GM12878 (cell line): ENCODE data around the gene APBA1.

Experiments
- CREB1 ChIP-seq: IDR thresholded peaks from 2 replicates; pipeline ENCODE4 v1.6.1; 2012; ENCODE audit warnings: low read depth, mild to moderate bottlenecking, inconsistent platforms
- EP300 ChIP-seq, 2 experiments: fragments of 150-350 bp in 1 of 2; IDR thresholded peaks; 2 replicates each; pipeline ENCODE4 v1.6.1; 2011 to 2012; ENCODE audit warnings: low read depth in 2 of 2, low read length in 2 of 2, borderline replicate concordance in 1 of 2, improper control_type of control experiment in 1 of 2, inconsistent platforms in 1 of 2; ENCODE audit not compliant: control insufficient read depth in 1 of 2
- FOXM1 ChIP-seq: IDR thresholded peaks from 2 replicates; pipeline ENCODE4 v1.6.1; 2012; ENCODE audit warnings: low read depth, mild to moderate bottlenecking, inconsistent platforms, low read length, moderate library complexity
- PAX8 ChIP-seq: fragments of 450-650 bp; IDR thresholded peaks from 2 replicates; pipeline ENCODE4 v1.6.1; 2017; ENCODE audit warnings: mild to moderate bottlenecking, moderate library complexity
- POLR2A ChIP-seq: IDR thresholded peaks from 2 replicates; pipeline ENCODE4 v1.6.1; 2011; ENCODE audit warnings: low read depth, mild to moderate bottlenecking, low read length
- RBBP5 ChIP-seq: fragments of 200-600 bp; sonication (generic); conservative IDR thresholded peaks from 2 replicates; pipeline ENCODE4 v1.6.1; 2016
- RFX5 ChIP-seq: IDR thresholded peaks from 2 replicates; pipeline ENCODE4 v1.6.1; 2011; ENCODE audit warnings: low read depth, low read length, improper control_type of control experiment
- SIN3A ChIP-seq: IDR thresholded peaks from 2 replicates; pipeline ENCODE4 v1.6.1; 2012; ENCODE audit warnings: low read depth, low read length, improper control_type of control experiment
- WRNIP1 ChIP-seq: IDR thresholded peaks from 2 replicates; pipeline ENCODE4 v1.6.1; 2011; ENCODE audit warnings: low read depth, low read length, improper control_type of control experiment, borderline replicate concordance
- TF ChIP-seq, protein P1 (sequence below): IDR thresholded peaks from 2 replicates; pipeline ENCODE4 v1.6.1; 2011; ENCODE audit warnings: low read depth, low read length, improper control_type of control experiment, borderline replicate concordance
- TF ChIP-seq, protein P2 (sequence below), 3 experiments: IDR thresholded peaks in 2 of 3; conservative IDR thresholded peaks in 1 of 3; 2 replicates each; pipeline ENCODE4 v1.5.1; 2011; ENCODE audit warnings: low read depth in 3 of 3, low read length in 3 of 3, mild to moderate bottlenecking in 3 of 3, control low read depth in 2 of 3, moderate library complexity in 2 of 3, inconsistent platforms in 1 of 3, mixed read lengths in 1 of 3; ENCODE audit not compliant: control insufficient read depth in 2 of 3, insufficient read depth in 1 of 3; ENCODE audit errors: extremely low read depth in 1 of 3
- TF ChIP-seq, protein P3 (sequence below): fragments of 450-650 bp; IDR thresholded peaks from 2 replicates; pipeline ENCODE4 v1.6.1; 2016; ENCODE audit warnings: mild to moderate bottlenecking, moderate library complexity, borderline replicate concordance
- TF ChIP-seq, protein P4 (sequence below): IDR thresholded peaks from 2 replicates; pipeline ENCODE4 v1.6.1; 2011; ENCODE audit warnings: borderline replicate concordance, low read depth, mild to moderate bottlenecking, moderate library complexity, low read length; ENCODE audit not compliant: insufficient read depth, poor library complexity, severe bottlenecking

DNA sequence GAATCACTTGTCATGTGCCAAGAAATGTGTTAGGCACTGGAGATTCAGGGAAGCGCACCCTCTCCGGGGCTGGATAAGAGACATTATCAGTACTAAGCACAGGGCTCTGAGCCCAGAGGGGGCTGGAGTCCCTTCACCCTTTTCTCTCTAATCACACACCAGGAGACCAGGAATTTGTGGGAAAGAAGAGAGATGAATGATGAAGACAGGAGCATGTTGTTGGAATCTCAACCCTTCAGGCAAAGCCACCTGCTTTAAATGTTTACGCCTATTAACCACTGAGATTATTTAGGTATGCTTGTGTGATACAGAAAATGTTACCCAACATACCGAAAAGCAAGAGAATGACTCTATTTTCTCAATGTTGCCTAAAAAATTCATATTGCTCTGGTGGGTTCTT lies 227.4 kb downstream of the APBA1 start:
- TF ChIP-seq EP300 (IDR thresholded peaks at IDR 0.05; ENCODE audit: borderline replicate concordance in 1 of 2, control insufficient read depth in 1 of 2, low read depth in 2 of 2, low read length in 2 of 2) = no peak
- no peak for TF ChIP-seq WRNIP1
- TF ChIP-seq, protein P1, sequence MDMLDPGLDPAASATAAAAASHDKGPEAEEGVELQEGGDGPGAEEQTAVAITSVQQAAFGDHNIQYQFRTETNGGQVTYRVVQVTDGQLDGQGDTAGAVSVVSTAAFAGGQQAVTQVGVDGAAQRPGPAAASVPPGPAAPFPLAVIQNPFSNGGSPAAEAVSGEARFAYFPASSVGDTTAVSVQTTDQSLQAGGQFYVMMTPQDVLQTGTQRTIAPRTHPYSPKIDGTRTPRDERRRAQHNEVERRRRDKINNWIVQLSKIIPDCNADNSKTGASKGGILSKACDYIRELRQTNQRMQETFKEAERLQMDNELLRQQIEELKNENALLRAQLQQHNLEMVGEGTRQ = no peak
- TF ChIP-seq, protein P2, sequence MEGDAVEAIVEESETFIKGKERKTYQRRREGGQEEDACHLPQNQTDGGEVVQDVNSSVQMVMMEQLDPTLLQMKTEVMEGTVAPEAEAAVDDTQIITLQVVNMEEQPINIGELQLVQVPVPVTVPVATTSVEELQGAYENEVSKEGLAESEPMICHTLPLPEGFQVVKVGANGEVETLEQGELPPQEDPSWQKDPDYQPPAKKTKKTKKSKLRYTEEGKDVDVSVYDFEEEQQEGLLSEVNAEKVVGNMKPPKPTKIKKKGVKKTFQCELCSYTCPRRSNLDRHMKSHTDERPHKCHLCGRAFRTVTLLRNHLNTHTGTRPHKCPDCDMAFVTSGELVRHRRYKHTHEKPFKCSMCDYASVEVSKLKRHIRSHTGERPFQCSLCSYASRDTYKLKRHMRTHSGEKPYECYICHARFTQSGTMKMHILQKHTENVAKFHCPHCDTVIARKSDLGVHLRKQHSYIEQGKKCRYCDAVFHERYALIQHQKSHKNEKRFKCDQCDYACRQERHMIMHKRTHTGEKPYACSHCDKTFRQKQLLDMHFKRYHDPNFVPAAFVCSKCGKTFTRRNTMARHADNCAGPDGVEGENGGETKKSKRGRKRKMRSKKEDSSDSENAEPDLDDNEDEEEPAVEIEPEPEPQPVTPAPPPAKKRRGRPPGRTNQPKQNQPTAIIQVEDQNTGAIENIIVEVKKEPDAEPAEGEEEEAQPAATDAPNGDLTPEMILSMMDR (IDR thresholded peaks at IDR 0.05 in 2 of 3, conservative IDR thresholded peaks at IDR 0.05 in 1 of 3; ENCODE audit: control insufficient read depth in 2 of 3, extremely low read depth in 1 of 3, insufficient read depth in 1 of 3, low read depth in 3 of 3, low read length in 3 of 3) = no peak
- TF ChIP-seq RFX5 = no peak
- no peak for TF ChIP-seq RBBP5
- no peak for TF ChIP-seq POLR2A
- TF ChIP-seq PAX8 = no peak
- TF ChIP-seq, protein P3, sequence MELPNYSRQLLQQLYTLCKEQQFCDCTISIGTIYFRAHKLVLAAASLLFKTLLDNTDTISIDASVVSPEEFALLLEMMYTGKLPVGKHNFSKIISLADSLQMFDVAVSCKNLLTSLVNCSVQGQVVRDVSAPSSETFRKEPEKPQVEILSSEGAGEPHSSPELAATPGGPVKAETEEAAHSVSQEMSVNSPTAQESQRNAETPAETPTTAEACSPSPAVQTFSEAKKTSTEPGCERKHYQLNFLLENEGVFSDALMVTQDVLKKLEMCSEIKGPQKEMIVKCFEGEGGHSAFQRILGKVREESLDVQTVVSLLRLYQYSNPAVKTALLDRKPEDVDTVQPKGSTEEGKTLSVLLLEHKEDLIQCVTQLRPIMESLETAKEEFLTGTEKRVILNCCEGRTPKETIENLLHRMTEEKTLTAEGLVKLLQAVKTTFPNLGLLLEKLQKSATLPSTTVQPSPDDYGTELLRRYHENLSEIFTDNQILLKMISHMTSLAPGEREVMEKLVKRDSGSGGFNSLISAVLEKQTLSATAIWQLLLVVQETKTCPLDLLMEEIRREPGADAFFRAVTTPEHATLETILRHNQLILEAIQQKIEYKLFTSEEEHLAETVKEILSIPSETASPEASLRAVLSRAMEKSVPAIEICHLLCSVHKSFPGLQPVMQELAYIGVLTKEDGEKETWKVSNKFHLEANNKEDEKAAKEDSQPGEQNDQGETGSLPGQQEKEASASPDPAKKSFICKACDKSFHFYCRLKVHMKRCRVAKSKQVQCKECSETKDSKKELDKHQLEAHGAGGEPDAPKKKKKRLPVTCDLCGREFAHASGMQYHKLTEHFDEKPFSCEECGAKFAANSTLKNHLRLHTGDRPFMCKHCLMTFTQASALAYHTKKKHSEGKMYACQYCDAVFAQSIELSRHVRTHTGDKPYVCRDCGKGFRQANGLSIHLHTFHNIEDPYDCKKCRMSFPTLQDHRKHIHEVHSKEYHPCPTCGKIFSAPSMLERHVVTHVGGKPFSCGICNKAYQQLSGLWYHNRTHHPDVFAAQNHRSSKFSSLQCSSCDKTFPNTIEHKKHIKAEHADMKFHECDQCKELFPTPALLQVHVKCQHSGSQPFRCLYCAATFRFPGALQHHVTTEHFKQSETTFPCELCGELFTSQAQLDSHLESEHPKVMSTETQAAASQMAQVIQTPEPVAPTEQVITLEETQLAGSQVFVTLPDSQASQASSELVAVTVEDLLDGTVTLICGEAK = no peak
- TF ChIP-seq FOXM1 = no peak
- TF ChIP-seq SIN3A = no peak
- TF ChIP-seq, protein P4, sequence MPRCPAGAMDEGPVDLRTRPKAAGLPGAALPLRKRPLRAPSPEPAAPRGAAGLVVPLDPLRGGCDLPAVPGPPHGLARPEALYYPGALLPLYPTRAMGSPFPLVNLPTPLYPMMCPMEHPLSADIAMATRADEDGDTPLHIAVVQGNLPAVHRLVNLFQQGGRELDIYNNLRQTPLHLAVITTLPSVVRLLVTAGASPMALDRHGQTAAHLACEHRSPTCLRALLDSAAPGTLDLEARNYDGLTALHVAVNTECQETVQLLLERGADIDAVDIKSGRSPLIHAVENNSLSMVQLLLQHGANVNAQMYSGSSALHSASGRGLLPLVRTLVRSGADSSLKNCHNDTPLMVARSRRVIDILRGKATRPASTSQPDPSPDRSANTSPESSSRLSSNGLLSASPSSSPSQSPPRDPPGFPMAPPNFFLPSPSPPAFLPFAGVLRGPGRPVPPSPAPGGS = no peak
- no peak for TF ChIP-seq CREB1
